M059J (cell line): Measurements from ENCODE around the gene LRRC10. TPM values are rescaled to one million over a fixed set of nuclear protein-coding genes. Genes with fewer than 3 reads are reported as not detected.
"Not testable (repeated sequence)": the region's sequence is repeated elsewhere in the genome, so short reads cannot be mapped to it uniquely, and the experiment has no call there.

Experiments
- DNase-seq: peaks from one replicate; pipeline ENCODE4 v3.0.0-alpha.2; 2012; ENCODE audit warnings: low read depth
- total RNA-seq: library from RNA; depleted of rRNA; stranded (reverse); fragments of >200 nt; shearing (Covaris generic); gene quantifications from 2 replicates; pipeline ENCODE4 v1.2.3, GENCODE V29; 2014

Gene LRRC10
- total RNA-seq, 1 experiment from 2014 or later = not detected

- no peak for DNase-seq
Observed at GRCh38 chr12:69619050-69619449, 8.3 kb upstream of the LRRC10 start.

GRCh38 chr12:69616025-69616424 lies 5.3 kb upstream of the LRRC10 start:
- DNase-seq = no peak

- no peak for DNase-seq
Observed at GRCh38 chr12:69613351-69613750, 2.6 kb upstream of the LRRC10 start.

- no peak for DNase-seq
Observed at GRCh38 chr12:69610126-69610525, 581 bp downstream of the LRRC10 start.

- no peak for DNase-seq
Observed at GRCh38 chr12:69608114-69608513, 2.6 kb downstream of the LRRC10 start.

- not testable (repeated sequence) for DNase-seq
Observed at GRCh38 chr12:69604275-69604674, 6.4 kb downstream of the LRRC10 start.

- DNase-seq = not testable (repeated sequence)
Observed at GRCh38 chr12:69603556-69603955, 7.2 kb downstream of the LRRC10 start.

- DNase-seq = no peak
Observed at GRCh38 chr12:69602954-69603353, 7.8 kb downstream of the LRRC10 start.

- DNase-seq = no peak
Observed at GRCh38 chr12:69601962-69602685, 8.6 kb downstream of the LRRC10 start.

- DNase-seq = no peak
Observed at GRCh38 chr12:69600804-69601203, 9.9 kb downstream of the LRRC10 start.

- DNase-seq = no peak
Observed at GRCh38 chr12:69598174-69598753, 12.4 kb downstream of the LRRC10 start.

- DNase-seq = no peak
Observed at GRCh38 chr12:69595689-69596088, 15.0 kb downstream of the LRRC10 start.

GRCh38 chr12:69589082-69589481 lies 21.6 kb downstream of the LRRC10 start:
- DNase-seq = no peak

- no peak for DNase-seq
Observed at GRCh38 chr12:69588527-69588926, 22.2 kb downstream of the LRRC10 start.

- DNase-seq = peak; percentile 93
Observed at GRCh38 chr12:69585189-69586062, 25.3 kb downstream of the LRRC10 start, which contains the start of gene CCT2. Gene CCT2 (plus strand): TSS chr12:69585459. CDS start chr12:69585522, 63 bp downstream.

- DNase-seq = peak; percentile 42
Observed at GRCh38 chr12:69583203-69583602, 27.5 kb downstream of the LRRC10 start.

GRCh38 chr12:69580074-69580473 lies 30.6 kb downstream of the LRRC10 start:
- no peak for DNase-seq

- DNase-seq = no peak
Observed at GRCh38 chr12:69579029-69579428, 31.7 kb downstream of the LRRC10 start.

- no peak for DNase-seq
Observed at GRCh38 chr12:69578283-69578682, 32.4 kb downstream of the LRRC10 start.

GRCh38 chr12:69575346-69575745 lies 35.4 kb downstream of the LRRC10 start:
- DNase-seq = no peak

GRCh38 chr12:69570545-69571399 lies 39.9 kb downstream of the LRRC10 start:
- DNase-seq = peak; percentile 52
